Hepatocyte (in vitro differentiated cells): ENCODE data around the gene GASK1A. TPM values are rescaled to one million over a fixed set of nuclear protein-coding genes. Genes with fewer than 3 reads are reported as not detected.

ENCODE experiments used
- DNase-seq: peaks from one replicate; pipeline ENCODE4 v3.0.0-alpha.2; 2016; ENCODE audit warnings: low spot score
- H2AFZ ChIP-seq: fragments of 200-600 bp; sonication (generic); 2 replicates; pipeline ENCODE4 v1.6.0; 2016; ENCODE audit warnings: antibody characterized with exemption, mild to moderate bottlenecking
- H3K27ac ChIP-seq: fragments of 200-600 bp; sonication (generic); 2 replicates; pipeline ENCODE4 v1.5.1; 2016; ENCODE audit warnings: mild to moderate bottlenecking
- H3K27me3 ChIP-seq: fragments of 200-600 bp; sonication (generic); 2 replicates; pipeline ENCODE4 v1.6.1; 2016
- H3K36me3 ChIP-seq: fragments of 200-600 bp; sonication (generic); replicated peaks from 2 replicates; pipeline ENCODE4 v1.5.1; 2016; ENCODE audit warnings: low read depth; ENCODE audit not compliant: insufficient read depth
- H3K4me1 ChIP-seq: fragments of 200-600 bp; sonication (generic); 2 replicates; pipeline ENCODE4 v1.5.1; 2016; ENCODE audit warnings: mild to moderate bottlenecking, moderate library complexity; ENCODE audit not compliant: insufficient read depth
- H3K4me2 ChIP-seq: fragments of 200-600 bp; sonication (generic); 2 replicates; pipeline ENCODE4 v1.6.0; 2016
- H3K4me3 ChIP-seq: fragments of 200-600 bp; sonication (generic); 2 replicates; pipeline ENCODE4 v1.5.1; 2016; ENCODE audit warnings: mild to moderate bottlenecking
- H3K79me2 ChIP-seq: fragments of 200-600 bp; sonication (generic); 2 replicates; pipeline ENCODE4 v1.6.0; 2017; ENCODE audit warnings: mild to moderate bottlenecking
- H3K9me2 ChIP-seq: fragments of 200-600 bp; sonication (generic); replicated peaks from 2 replicates; pipeline ENCODE4 v1.6.0; 2017; ENCODE audit warnings: mild to moderate bottlenecking; ENCODE audit not compliant: insufficient read depth
- H3K9me3 ChIP-seq: fragments of 200-600 bp; sonication (generic); 2 replicates; pipeline ENCODE4 v1.5.1; 2016; ENCODE audit warnings: low read depth, mild to moderate bottlenecking
- H4K20me1 ChIP-seq: fragments of 200-600 bp; sonication (generic); 2 replicates; pipeline ENCODE4 v1.6.0; 2016; ENCODE audit warnings: mild to moderate bottlenecking; ENCODE audit not compliant: insufficient read depth, poor library complexity, severe bottlenecking
- CTCF ChIP-seq: fragments of 200-600 bp; sonication (generic); IDR thresholded peaks from 2 replicates; pipeline ENCODE4 v1.5.1; 2016; ENCODE audit warnings: antibody characterized with exemption, mild to moderate bottlenecking; ENCODE audit not compliant: poor library complexity
- EZH2 ChIP-seq: fragments of 200-600 bp; sonication (generic); IDR thresholded peaks from 2 replicates; pipeline ENCODE4 v1.6.1; 2016; ENCODE audit warnings: antibody characterized with exemption, mild to moderate bottlenecking, borderline replicate concordance
- EZH2phosphoT487 ChIP-seq: fragments of 200-600 bp; sonication (generic); IDR thresholded peaks from one replicate; pipeline ENCODE4 v1.6.1; 2018; ENCODE audit warnings: antibody characterized with exemption, mild to moderate bottlenecking, low read depth, moderate library complexity; ENCODE audit not compliant: unreplicated experiment, severe bottlenecking
- WGBS: methylation state at CpG from one replicate; pipeline ENCODE4 v1.1.6; 2016; ENCODE audit warnings: low lambda C conversion rate; ENCODE audit errors: missing lambda C conversion rate; 5-methylcytosine and 5-hydroxymethylcytosine counted together
- polyA plus RNA-seq: library from polyadenylated mRNA; unstranded; fragments of >200 nt; fragmentation: Nextera tagmentation; extraction: Ambion mirVana; gene quantifications from 2 replicates; pipeline ENCODE4 v1.2.1, GENCODE V29; 2016
- total RNA-seq: library from RNA; depleted of rRNA; stranded (reverse); fragments of >200 nt; gene quantifications from 2 replicates; pipeline ENCODE4 v1.2.3, GENCODE V29; 2014

Gene GASK1A
- total and polyA plus RNA-seq, 2 experiments from 2014 or later: 1.1 to 2.1 TPM

- H3K27ac ChIP-seq: no peak overlapping the region
- no peaks in the 10 kb centered on the region for H3K27me3 ChIP-seq
- TF ChIP-seq EZH2phosphoT487 (no peak), CTCF (no peak), EZH2 (no peak)
- no peaks in the 10 kb centered on the region for H3K9me3 ChIP-seq
- no peaks in the 10 kb centered on the region for H4K20me1 ChIP-seq
- no peak overlapping the region for H3K4me2 ChIP-seq
- H3K9me2 ChIP-seq: no peaks in the 10 kb centered on the region
- H2AFZ ChIP-seq: no peak overlapping the region
- H3K79me2 ChIP-seq: no peaks in the 10 kb centered on the region
- no peaks in the 10 kb centered on the region for H3K4me1 ChIP-seq
- no peaks in the 10 kb centered on the region for H3K36me3 ChIP-seq
- DNase-seq: no peak
- no peak overlapping the region for H3K4me3 ChIP-seq
Observed at GRCh38 chr3:43010638-43011037, 31.5 kb downstream of the GASK1A start.

DNA sequence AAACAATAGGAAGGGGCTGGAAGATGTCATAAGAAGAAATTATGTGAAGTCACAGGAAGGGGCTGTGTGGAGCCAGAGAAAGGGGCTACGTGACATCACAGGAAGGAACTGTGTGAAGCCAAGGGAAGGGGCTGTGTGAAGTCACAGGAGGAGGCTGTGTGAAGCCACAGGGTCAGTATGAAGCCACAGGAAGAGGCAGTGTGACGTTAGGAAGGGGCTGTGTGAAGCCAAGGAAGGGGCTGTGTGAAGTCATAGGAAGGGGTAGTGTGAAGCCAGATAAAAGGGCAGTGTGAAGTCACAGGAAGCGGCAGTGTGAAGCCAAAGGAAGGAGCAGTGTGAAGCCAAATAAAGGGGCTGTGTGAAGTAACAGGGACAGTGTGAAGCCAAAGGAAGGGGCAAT is 32.5 kb downstream of the GASK1A start:
- Histone ChIP-seq H3K27me3 (no peaks in the 10 kb centered on the region), H3K27ac (no peak overlapping the region), H3K4me1 (no peaks in the 10 kb centered on the region), H3K9me3 (no peaks in the 10 kb centered on the region), H3K4me2 (no peak overlapping the region), H3K9me2 (no peaks in the 10 kb centered on the region), H4K20me1 (no peaks in the 10 kb centered on the region), H3K79me2 (no peaks in the 10 kb centered on the region), H3K36me3 (no peaks in the 10 kb centered on the region), H2AFZ (no peak overlapping the region), H3K4me3 (no peak overlapping the region)
- no peak for DNase-seq
- 84% methylated on average over 3 of the region's 3 CpGs for WGBS
- TF ChIP-seq CTCF: no peak

- Histone ChIP-seq H2AFZ (no peak overlapping the region), H4K20me1 (no peaks in the 10 kb centered on the region), H3K79me2 (no peaks in the 10 kb centered on the region), H3K4me3 (no peak overlapping the region), H3K27ac (no peak overlapping the region), H3K4me1 (no peaks in the 10 kb centered on the region), H3K27me3 (no peaks in the 10 kb centered on the region), H3K9me2 (no peaks in the 10 kb centered on the region), H3K36me3 (no peaks in the 10 kb centered on the region), H3K4me2 (no peak overlapping the region), H3K9me3 (no peaks in the 10 kb centered on the region)
- DNase-seq: no peak
- TF ChIP-seq CTCF: no peak
- TF ChIP-seq EZH2: no peak
- no peak for TF ChIP-seq EZH2phosphoT487
Observed at GRCh38 chr3:43012174-43012573, 33.1 kb downstream of the GASK1A start.

DNA sequence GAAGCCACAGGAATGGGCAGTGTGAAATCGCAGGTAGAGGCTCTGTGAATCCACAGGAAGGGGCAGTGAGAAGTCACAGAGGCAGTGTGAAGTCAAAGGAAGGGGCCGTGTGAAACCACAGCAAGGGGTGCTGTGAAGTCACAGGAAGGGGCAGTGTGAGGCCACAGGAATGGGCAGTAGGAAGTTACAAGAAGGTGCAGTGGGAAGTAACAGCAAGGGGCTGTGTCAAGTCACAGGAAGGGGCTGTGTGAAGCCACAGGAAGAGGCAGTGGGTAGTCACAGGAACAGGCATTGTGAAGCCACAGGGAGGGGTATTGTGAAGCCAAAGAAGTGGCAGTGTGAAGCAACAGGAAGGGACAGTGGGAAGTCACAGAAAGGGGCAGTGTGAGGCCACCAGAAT is 34.1 kb downstream of the GASK1A start:
- 79% methylated on average over 2 of the region's 2 CpGs for WGBS

More for the DNA sequence above, 34.1 kb downstream of the GASK1A start:
- no peaks in the 10 kb centered on the region for H3K9me3 ChIP-seq
- H3K9me2 ChIP-seq: no peaks in the 10 kb centered on the region
- H3K4me3 ChIP-seq: no peak overlapping the region
- H3K79me2 ChIP-seq: no peaks in the 10 kb centered on the region
- H3K27ac ChIP-seq: no peak overlapping the region
- no peak overlapping the region for H2AFZ ChIP-seq
- H4K20me1 ChIP-seq: no peaks in the 10 kb centered on the region
- DNase-seq: no peak
- no peaks in the 10 kb centered on the region for H3K27me3 ChIP-seq
- H3K4me2 ChIP-seq: no peak overlapping the region
- H3K4me1 ChIP-seq: no peaks in the 10 kb centered on the region
- H3K36me3 ChIP-seq: no peaks in the 10 kb centered on the region
- TF ChIP-seq CTCF (no peak), EZH2phosphoT487 (no peak), EZH2 (no peak)
